HL-60 (cell line): ENCODE results near the gene ZNF500.

Experiments used
- DNase-seq, 2 experiments: peaks; one replicate each; pipeline ENCODE4 v3.0.0-alpha.2; 2010 to 2020; ENCODE audit warnings: low read depth in 1 of 2, low spot score in 1 of 2
- H3K27ac ChIP-seq: fragments of 250-450 bp; sonication (Bioruptor Pico); replicated peaks from 2 replicates; pipeline ENCODE4 v1.5.1; 2020; ENCODE audit warnings: mild to moderate bottlenecking, moderate library complexity
- H3K27me3 ChIP-seq: fragments of 250-450 bp; sonication (Bioruptor Pico); 2 replicates; pipeline ENCODE4 v1.5.1; 2021; ENCODE audit warnings: mild to moderate bottlenecking, moderate library complexity; ENCODE audit not compliant: insufficient read depth, poor library complexity, severe bottlenecking
- H3K4me3 ChIP-seq: replicated peaks from 2 replicates; pipeline ENCODE4 v1.5.1; 2011; ENCODE audit warnings: mild to moderate bottlenecking, control low read depth, low read length; ENCODE audit not compliant: insufficient read depth
- GABPA ChIP-seq: IDR thresholded peaks from 2 replicates; pipeline ENCODE4 v1.6.1; 2012; ENCODE audit warnings: low read depth
- POLR2AphosphoS5 ChIP-seq: IDR thresholded peaks from 2 replicates; pipeline ENCODE4 v1.6.1; 2012; ENCODE audit warnings: low read depth
- REST ChIP-seq: IDR thresholded peaks from 2 replicates; pipeline ENCODE4 v1.6.1; 2012; ENCODE audit warnings: low read depth; ENCODE audit not compliant: insufficient replicate concordance
- SPI1 ChIP-seq: IDR thresholded peaks from 2 replicates; pipeline ENCODE4 v1.6.1; 2012; ENCODE audit warnings: low read depth, mild to moderate bottlenecking, borderline replicate concordance
- TF ChIP-seq, protein P1 (sequence below): IDR thresholded peaks from one replicate; pipeline ENCODE4 v1.5.1; 2011; ENCODE audit warnings: low read length, control low read depth, inconsistent platforms; ENCODE audit not compliant: insufficient read depth

Gene ZNF500

GRCh38 chr16:4806280-4806679, 39.3 kb upstream of the ZNF500 start:
- Histone ChIP-seq H3K4me3 (no peak overlapping the region), H3K27ac (no peak overlapping the region), H3K27me3 (no peaks in the 10 kb centered on the region)
- DNase-seq = no peak
- TF ChIP-seq POLR2AphosphoS5 (no peak), GABPA (no peak), REST (no peak), SPI1 (no peak)
- TF ChIP-seq, protein P1, sequence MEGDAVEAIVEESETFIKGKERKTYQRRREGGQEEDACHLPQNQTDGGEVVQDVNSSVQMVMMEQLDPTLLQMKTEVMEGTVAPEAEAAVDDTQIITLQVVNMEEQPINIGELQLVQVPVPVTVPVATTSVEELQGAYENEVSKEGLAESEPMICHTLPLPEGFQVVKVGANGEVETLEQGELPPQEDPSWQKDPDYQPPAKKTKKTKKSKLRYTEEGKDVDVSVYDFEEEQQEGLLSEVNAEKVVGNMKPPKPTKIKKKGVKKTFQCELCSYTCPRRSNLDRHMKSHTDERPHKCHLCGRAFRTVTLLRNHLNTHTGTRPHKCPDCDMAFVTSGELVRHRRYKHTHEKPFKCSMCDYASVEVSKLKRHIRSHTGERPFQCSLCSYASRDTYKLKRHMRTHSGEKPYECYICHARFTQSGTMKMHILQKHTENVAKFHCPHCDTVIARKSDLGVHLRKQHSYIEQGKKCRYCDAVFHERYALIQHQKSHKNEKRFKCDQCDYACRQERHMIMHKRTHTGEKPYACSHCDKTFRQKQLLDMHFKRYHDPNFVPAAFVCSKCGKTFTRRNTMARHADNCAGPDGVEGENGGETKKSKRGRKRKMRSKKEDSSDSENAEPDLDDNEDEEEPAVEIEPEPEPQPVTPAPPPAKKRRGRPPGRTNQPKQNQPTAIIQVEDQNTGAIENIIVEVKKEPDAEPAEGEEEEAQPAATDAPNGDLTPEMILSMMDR = no peak

GRCh38 chr16:4805231-4805630, 38.3 kb upstream of the ZNF500 start:
- no peak for TF ChIP-seq REST
- TF ChIP-seq POLR2AphosphoS5 = no peak
- TF ChIP-seq SPI1 = no peak
- TF ChIP-seq, protein P1 = no peak
- TF ChIP-seq GABPA = no peak
- DNase-seq = no peak
- Histone ChIP-seq H3K4me3 (no peak overlapping the region), H3K27me3 (no peaks in the 10 kb centered on the region), H3K27ac (no peak overlapping the region)

DNA sequence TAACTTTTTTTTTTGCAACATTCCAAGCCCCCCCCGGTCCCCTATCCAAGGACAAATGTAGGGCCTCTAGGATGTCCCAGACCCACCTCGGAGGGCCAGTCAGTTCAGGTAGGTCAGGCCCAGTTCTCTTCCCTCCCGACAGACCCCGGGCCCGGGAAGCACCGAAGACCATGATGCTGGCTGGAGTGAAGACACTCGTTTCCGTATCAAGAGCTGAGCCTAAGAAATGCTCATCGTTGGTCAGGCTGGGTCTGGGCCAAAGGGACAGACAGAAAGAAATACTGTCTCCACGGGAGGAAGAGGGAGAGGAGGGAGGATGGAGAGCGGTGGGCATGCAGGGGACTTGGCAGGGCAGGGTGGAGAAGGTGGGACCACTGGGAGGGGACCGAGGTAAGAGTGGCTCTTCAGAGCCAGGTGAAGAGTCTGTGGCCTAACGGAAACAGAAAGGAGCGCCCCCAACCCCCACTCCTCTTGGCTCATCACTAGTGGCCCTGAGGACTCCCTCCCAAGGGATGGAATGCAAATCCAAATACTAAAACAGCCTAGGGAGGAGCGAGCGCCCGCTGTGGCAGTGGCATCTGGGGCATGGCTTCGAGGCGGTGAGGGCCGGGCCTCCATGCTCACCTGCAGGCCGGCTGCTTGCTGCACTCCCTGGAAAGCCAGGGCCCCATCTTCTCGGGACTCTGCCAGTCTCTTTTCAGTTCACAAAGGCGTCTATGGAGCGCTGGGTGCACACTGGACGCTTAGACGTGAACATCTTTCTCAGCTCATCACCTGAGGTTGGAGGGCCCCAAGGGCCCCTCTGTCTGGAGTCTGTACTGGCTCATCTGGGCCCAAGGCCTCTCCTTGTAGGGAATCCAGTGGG, 37.2 kb upstream of the ZNF500 start:
- Histone ChIP-seq H3K4me3 (no peak overlapping the region), H3K27ac (peak overlapping the region; percentile 85), H3K27me3 (no peaks in the 10 kb centered on the region)
- no peak for DNase-seq
- TF ChIP-seq GABPA (no peak), POLR2AphosphoS5 (0 out of 2 replicates have a peak, but pooled peaks have one; percentile 4)

DNA sequence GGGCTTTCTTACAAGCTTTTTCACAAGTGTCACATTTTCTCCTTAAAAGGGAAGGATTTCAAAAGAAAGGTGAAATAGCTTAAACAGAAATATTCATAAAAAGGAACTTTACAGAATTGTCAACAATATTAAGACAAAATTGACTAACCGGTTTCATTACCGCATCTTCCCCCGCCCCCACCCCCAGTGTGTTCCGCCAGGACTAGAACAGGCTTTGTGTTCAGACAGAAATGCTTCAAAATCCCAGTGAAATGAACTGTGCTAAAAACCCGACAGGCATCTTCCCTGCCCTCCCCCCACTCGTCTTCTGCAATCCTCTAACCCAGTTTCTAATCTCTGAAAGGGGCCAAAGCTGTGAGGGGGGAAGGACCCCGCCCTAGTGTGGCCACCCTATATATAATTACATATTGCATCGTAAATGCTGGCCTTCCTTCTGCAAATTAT, 36.5 kb upstream of the ZNF500 start:
- Histone ChIP-seq H3K27ac (peak overlapping the region; percentile 85), H3K4me3 (peak overlapping the region; percentile 71), H3K27me3 (no peaks in the 10 kb centered on the region)
- DNase-seq = peak; percentile 42 to 52
- TF ChIP-seq, protein P1 = no peak
- 0 out of 2 replicates have a peak, but pooled peaks have one; percentile 6 for TF ChIP-seq POLR2AphosphoS5
